ENCODE data around the gene RASSF4.
A peak's percentile ranks its signal among the peaks of the same experiment; 100 is the strongest.

Gene RASSF4

GRCh38 chr10:44932517-44933450 is 26.8 kb upstream of the RASSF4 start:
- no peaks in the 10 kb centered on the region for H3K9me3 Mint-ChIP-seq
- ATAC-seq (replicated peaks) (peak; percentile 97 to 98), DNase-seq (peak; percentile 78)
- H3K4me3 Mint-ChIP-seq = no peak overlapping the region
- peaks cover 16 to 20% of the 10 kb centered on the region in 2 donors for H3K4me1 Mint-ChIP-seq
- no peak overlapping the region for H3K27ac Mint-ChIP-seq
- peaks cover 0 to 8% of the 10 kb centered on the region in 2 donors for H3K27me3 Mint-ChIP-seq
- H3K36me3 Mint-ChIP-seq = no peaks in the 10 kb centered on the region

- H3K4me3 Mint-ChIP-seq = no peak overlapping the region
- H3K27ac Mint-ChIP-seq = no peak overlapping the region
- peaks cover 16 to 20% of the 10 kb centered on the region in 2 donors for H3K4me1 Mint-ChIP-seq
- no peaks in the 10 kb centered on the region for H3K36me3 Mint-ChIP-seq
- DNase-seq (no peak), ATAC-seq (replicated peaks) (no peak)
- H3K27me3 Mint-ChIP-seq = peaks cover 0 to 8% of the 10 kb centered on the region in 2 donors
- peaks cover 0 to 2% of the 10 kb centered on the region in 2 donors for H3K9me3 Mint-ChIP-seq
Measured at GRCh38 chr10:44933451-44934321, 25.9 kb upstream of the RASSF4 start.

GRCh38 chr10:44934416-44935200 is 25.0 kb upstream of the RASSF4 start:
- Mint-ChIP-seq H3K9me3 (peaks cover 0 to 8% of the 10 kb centered on the region in 2 donors), H3K36me3 (no peaks in the 10 kb centered on the region), H3K4me1 (peaks cover 16 to 20% of the 10 kb centered on the region in 2 donors), H3K27me3 (peaks cover 0 to 7% of the 10 kb centered on the region in 2 donors), H3K27ac (no peak overlapping the region), H3K4me3 (no peak overlapping the region)
- ATAC-seq (replicated peaks) = no peak
- DNase-seq = no peak

GRCh38 chr10:44935201-44935965 is 24.2 kb upstream of the RASSF4 start:
- no peak overlapping the region for H3K4me3 Mint-ChIP-seq
- no peak for DNase-seq
- H3K27me3 Mint-ChIP-seq = peaks cover 0 to 4% of the 10 kb centered on the region in 2 donors
- peak overlapping the region; percentile 67 for H3K27ac Mint-ChIP-seq
- peaks cover 16 to 20% of the 10 kb centered on the region in 2 donors for H3K4me1 Mint-ChIP-seq
- H3K9me3 Mint-ChIP-seq = peaks cover 0 to 8% of the 10 kb centered on the region in 2 donors
- no peak for ATAC-seq (replicated peaks)
- no peaks in the 10 kb centered on the region for H3K36me3 Mint-ChIP-seq

- H3K27me3 Mint-ChIP-seq = peaks cover 0 to 4% of the 10 kb centered on the region in 2 donors
- H3K36me3 Mint-ChIP-seq = no peaks in the 10 kb centered on the region
- peaks cover 16 to 20% of the 10 kb centered on the region in 2 donors for H3K4me1 Mint-ChIP-seq
- H3K9me3 Mint-ChIP-seq = peaks cover 0 to 8% of the 10 kb centered on the region in 2 donors
- ATAC-seq (replicated peaks) (no peak), DNase-seq (no peak)
- H3K4me3 Mint-ChIP-seq = no peak overlapping the region
- no peak overlapping the region for H3K27ac Mint-ChIP-seq
Measured at GRCh38 chr10:44935966-44936295, 23.7 kb upstream of the RASSF4 start.

- no peak for DNase-seq
- Mint-ChIP-seq H3K36me3 (no peaks in the 10 kb centered on the region), H3K4me3 (no peak overlapping the region)
Measured at GRCh38 chr10:44936314-44936975, 23.2 kb upstream of the RASSF4 start.

GRCh38 chr10:44937196-44938005 is 22.2 kb upstream of the RASSF4 start:
- no peak for DNase-seq

More at GRCh38 chr10:44936314-44936975, 23.2 kb upstream of the RASSF4 start:
- no peak overlapping the region for H3K27ac Mint-ChIP-seq
- peaks cover 16 to 20% of the 10 kb centered on the region in 2 donors for H3K4me1 Mint-ChIP-seq
- peaks cover 0 to 4% of the 10 kb centered on the region in 2 donors for H3K27me3 Mint-ChIP-seq
- peaks cover 0 to 8% of the 10 kb centered on the region in 2 donors for H3K9me3 Mint-ChIP-seq
- no peak for ATAC-seq (replicated peaks)

GRCh38 chr10:44938956-44939355 is 20.6 kb upstream of the RASSF4 start:
- no peak overlapping the region for H3K27ac Mint-ChIP-seq
- no peaks in the 10 kb centered on the region for H3K36me3 Mint-ChIP-seq
- H3K4me1 Mint-ChIP-seq = peaks cover 14 to 15% of the 10 kb centered on the region in 2 donors
- peaks cover 0 to 4% of the 10 kb centered on the region in 2 donors for H3K27me3 Mint-ChIP-seq
- H3K9me3 Mint-ChIP-seq = peaks cover 2 to 8% of the 10 kb centered on the region in 2 donors
- no peak for ATAC-seq (replicated peaks)
- no peak overlapping the region for H3K4me3 Mint-ChIP-seq
- DNase-seq = no peak

More at GRCh38 chr10:44937196-44938005, 22.2 kb upstream of the RASSF4 start:
- H3K27ac Mint-ChIP-seq = no peak overlapping the region
- H3K4me3 Mint-ChIP-seq = no peak overlapping the region
- H3K9me3 Mint-ChIP-seq = peaks cover 0 to 8% of the 10 kb centered on the region in 2 donors
- H3K4me1 Mint-ChIP-seq = peaks cover 16 to 20% of the 10 kb centered on the region in 2 donors
- H3K27me3 Mint-ChIP-seq = peaks cover 0 to 4% of the 10 kb centered on the region in 2 donors
- ATAC-seq (replicated peaks) = no peak
- H3K36me3 Mint-ChIP-seq = no peaks in the 10 kb centered on the region

GRCh38 chr10:44939691-44940401 is 19.8 kb upstream of the RASSF4 start:
- Mint-ChIP-seq H3K27ac (no peak overlapping the region), H3K4me3 (no peak overlapping the region), H3K27me3 (peaks cover 0 to 4% of the 10 kb centered on the region in 2 donors), H3K4me1 (peaks cover 12% of the 10 kb centered on the region in 2 donors), H3K9me3 (peaks cover 8 to 17% of the 10 kb centered on the region in 2 donors), H3K36me3 (peaks cover 4 to 7% of the 10 kb centered on the region in 2 donors)
- ATAC-seq (replicated peaks) (no peak), DNase-seq (no peak)

- H3K27me3 Mint-ChIP-seq = no peaks in the 10 kb centered on the region
- H3K27ac Mint-ChIP-seq = no peak overlapping the region
- H3K4me1 Mint-ChIP-seq = peaks cover 27 to 31% of the 10 kb centered on the region in 2 donors
- ATAC-seq (replicated peaks) (no peak), DNase-seq (no peak)
- H3K36me3 Mint-ChIP-seq = peaks cover 11 to 20% of the 10 kb centered on the region in 2 donors
- H3K4me3 Mint-ChIP-seq = no peak overlapping the region
- peaks cover 11 to 23% of the 10 kb centered on the region in 2 donors for H3K9me3 Mint-ChIP-seq
Measured at GRCh38 chr10:44944354-44944753, 15.2 kb upstream of the RASSF4 start.

GRCh38 chr10:44946205-44946604 is 13.4 kb upstream of the RASSF4 start:
- H3K27me3 Mint-ChIP-seq = no peaks in the 10 kb centered on the region
- peaks cover 44 to 49% of the 10 kb centered on the region in 2 donors for H3K4me1 Mint-ChIP-seq
- H3K9me3 Mint-ChIP-seq = peaks cover 11 to 23% of the 10 kb centered on the region in 2 donors
- peak overlapping the region; percentile 46 to 57 for H3K4me3 Mint-ChIP-seq
- peaks cover 13 to 20% of the 10 kb centered on the region in 2 donors for H3K36me3 Mint-ChIP-seq
- H3K27ac Mint-ChIP-seq = peak overlapping the region; percentile 90
- ATAC-seq (replicated peaks) (peak; percentile 72), DNase-seq (no peak)

All from stimulated activated naive B cell treated with anti-CD40 and anti-IgM and Interleukin-4, amounts not matched to agents 10 μg/mL and 1 μg/mL and 100 μg/mL, for 72 hours (primary cell).